Measurements from ENCODE around the gene SLC30A9.

Gene SLC30A9

GRCh38 chr4:42123071-42123644 is 132.8 kb downstream of the SLC30A9 start:
- Histone ChIP-seq H3K4me3 (no peak overlapping the region), H3K27ac (no peak overlapping the region)
- TF ChIP-seq, protein P1, sequence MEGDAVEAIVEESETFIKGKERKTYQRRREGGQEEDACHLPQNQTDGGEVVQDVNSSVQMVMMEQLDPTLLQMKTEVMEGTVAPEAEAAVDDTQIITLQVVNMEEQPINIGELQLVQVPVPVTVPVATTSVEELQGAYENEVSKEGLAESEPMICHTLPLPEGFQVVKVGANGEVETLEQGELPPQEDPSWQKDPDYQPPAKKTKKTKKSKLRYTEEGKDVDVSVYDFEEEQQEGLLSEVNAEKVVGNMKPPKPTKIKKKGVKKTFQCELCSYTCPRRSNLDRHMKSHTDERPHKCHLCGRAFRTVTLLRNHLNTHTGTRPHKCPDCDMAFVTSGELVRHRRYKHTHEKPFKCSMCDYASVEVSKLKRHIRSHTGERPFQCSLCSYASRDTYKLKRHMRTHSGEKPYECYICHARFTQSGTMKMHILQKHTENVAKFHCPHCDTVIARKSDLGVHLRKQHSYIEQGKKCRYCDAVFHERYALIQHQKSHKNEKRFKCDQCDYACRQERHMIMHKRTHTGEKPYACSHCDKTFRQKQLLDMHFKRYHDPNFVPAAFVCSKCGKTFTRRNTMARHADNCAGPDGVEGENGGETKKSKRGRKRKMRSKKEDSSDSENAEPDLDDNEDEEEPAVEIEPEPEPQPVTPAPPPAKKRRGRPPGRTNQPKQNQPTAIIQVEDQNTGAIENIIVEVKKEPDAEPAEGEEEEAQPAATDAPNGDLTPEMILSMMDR (IDR thresholded peaks at IDR 0.05), result no peak
- no peak for DNase-seq (ENCODE audit: low spot score)

DNA sequence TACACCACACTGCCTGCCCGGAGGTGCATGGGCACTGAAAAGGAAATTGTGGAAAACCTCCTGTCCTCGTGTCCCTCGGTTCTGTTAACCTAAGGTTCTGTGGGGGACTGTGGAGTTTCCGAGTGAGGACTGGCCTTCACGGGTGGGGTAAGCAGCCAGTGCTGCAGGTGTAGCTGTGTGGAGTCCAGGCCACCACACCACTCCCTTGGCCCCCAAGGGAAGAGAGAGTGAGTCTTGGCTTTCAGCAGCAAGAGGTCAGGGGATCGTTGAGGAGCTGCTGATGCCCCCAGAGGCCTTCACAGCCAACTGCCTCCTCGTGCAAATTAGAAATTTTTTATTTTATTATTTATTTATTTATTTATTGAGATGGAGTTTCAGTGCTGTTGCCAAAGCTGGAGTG is 141.8 kb downstream of the SLC30A9 start:
- TF ChIP-seq, protein P1 (IDR thresholded peaks at IDR 0.05), result no peak
- H3K27ac ChIP-seq, result no peak overlapping the region
- no peak overlapping the region for H3K4me3 ChIP-seq
- no peak for DNase-seq (ENCODE audit: low spot score)

GRCh38 chr4:42133006-42133405 is 142.7 kb downstream of the SLC30A9 start:
- Histone ChIP-seq H3K27ac (no peak overlapping the region), H3K4me3 (no peak overlapping the region)
- TF ChIP-seq, protein P1 (IDR thresholded peaks at IDR 0.05), result no peak
- DNase-seq (ENCODE audit: low spot score), result no peak

- H3K4me3 ChIP-seq, result no peak overlapping the region
- H3K27ac ChIP-seq, result no peak overlapping the region
- TF ChIP-seq, protein P1 (IDR thresholded peaks at IDR 0.05), result no peak
- DNase-seq (ENCODE audit: low spot score), result no peak
Observed at GRCh38 chr4:42136371-42136770, 146.0 kb downstream of the SLC30A9 start.
